ENCODE results near the gene KCNG2. TPM values are rescaled to one million over a fixed set of nuclear protein-coding genes. Genes with fewer than 3 reads are reported as not detected.

KCNG2 gene
- total and polyA plus RNA-seq, 9 of the 15 experiments (the other 6 are each of a cell fraction or from before 2014, with no cell fraction given), result not detected

GRCh38 chr18:79871481-79872091, 73.8 kb downstream of the KCNG2 start (continued):
- no peak for TF ChIP-seq CHD7 (IDR thresholded peaks at IDR 0.05; ENCODE audit: low read depth, low read length)
- no peak for TF ChIP-seq E2F4 (CRISPR knock-in tag; IDR thresholded peaks at IDR 0.05; ENCODE audit: low read depth)
- TF ChIP-seq NUFIP1 (IDR thresholded peaks at IDR 0.05; ENCODE audit: partially characterized antibody), result no peak

Measured in K562 (cell line).